ENCODE measurements around the gene SLC7A9. TPM values are rescaled to one million over a fixed set of nuclear protein-coding genes. Genes with fewer than 3 reads are reported as not detected.
"Not testable (repeated sequence)": the region's sequence is repeated elsewhere in the genome, so short reads cannot be mapped to it uniquely, and the experiment has no call there.

Gene SLC7A9
- polyA plus RNA-seq, 1 experiment: not detected

DNA sequence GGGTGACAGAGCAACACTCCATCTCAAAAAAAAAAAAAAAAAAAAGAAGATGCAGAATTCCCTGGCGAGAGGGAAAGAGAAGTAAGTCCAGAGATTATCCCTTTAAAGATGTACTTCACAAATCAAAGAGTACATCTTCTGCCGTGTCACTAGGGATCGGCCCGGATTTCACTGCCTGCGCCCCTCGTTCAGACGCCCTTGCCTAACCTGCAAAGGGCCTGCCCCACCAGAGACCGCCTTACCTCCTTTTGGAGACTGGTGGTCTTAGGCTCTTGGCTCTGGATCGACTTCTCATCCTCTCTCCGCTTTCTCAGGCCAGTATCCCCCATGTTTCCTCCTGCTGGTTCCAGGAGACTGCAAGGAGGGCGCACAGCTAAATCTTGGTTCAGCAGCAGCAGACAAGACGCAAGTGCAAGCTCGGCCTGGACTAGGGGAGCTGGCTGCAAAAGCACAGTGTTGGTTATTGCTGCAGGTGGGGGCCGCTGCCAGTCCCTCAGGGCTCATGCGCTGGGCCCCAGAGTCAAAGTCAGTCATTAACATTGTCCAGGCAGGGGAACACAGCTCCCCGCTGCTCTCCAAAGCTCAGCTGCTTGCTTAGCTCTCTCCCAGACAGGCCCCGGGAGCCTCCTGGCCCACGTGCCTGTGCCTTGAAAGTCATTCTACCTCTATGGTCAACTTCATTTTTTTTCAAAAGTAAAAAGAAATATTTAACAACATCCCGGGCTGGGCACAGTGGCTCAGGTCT lies 1.2 kb downstream of the SLC7A9 start:
- CTCF ChIA-PET: no interaction called here
- H3K27me3 ChIP-seq (ENCODE audit: control insufficient read depth, insufficient read depth, low read length): no peaks in the 10 kb centered on the region
- H3K4me3 ChIP-seq (ENCODE audit: low read depth, low read length): no peak overlapping the region
- H3K9me3 ChIP-seq (ENCODE audit: control insufficient read depth, insufficient read depth, low read length): no peaks in the 10 kb centered on the region; the same call in 1 of the 2 replicates
- TF ChIP-seq, protein P1, sequence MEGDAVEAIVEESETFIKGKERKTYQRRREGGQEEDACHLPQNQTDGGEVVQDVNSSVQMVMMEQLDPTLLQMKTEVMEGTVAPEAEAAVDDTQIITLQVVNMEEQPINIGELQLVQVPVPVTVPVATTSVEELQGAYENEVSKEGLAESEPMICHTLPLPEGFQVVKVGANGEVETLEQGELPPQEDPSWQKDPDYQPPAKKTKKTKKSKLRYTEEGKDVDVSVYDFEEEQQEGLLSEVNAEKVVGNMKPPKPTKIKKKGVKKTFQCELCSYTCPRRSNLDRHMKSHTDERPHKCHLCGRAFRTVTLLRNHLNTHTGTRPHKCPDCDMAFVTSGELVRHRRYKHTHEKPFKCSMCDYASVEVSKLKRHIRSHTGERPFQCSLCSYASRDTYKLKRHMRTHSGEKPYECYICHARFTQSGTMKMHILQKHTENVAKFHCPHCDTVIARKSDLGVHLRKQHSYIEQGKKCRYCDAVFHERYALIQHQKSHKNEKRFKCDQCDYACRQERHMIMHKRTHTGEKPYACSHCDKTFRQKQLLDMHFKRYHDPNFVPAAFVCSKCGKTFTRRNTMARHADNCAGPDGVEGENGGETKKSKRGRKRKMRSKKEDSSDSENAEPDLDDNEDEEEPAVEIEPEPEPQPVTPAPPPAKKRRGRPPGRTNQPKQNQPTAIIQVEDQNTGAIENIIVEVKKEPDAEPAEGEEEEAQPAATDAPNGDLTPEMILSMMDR (IDR thresholded peaks at IDR 0.05; ENCODE audit: low read depth, low read length): no peak
- POLR2A ChIA-PET: interaction anchor here (0.5 kb wide), 1 partner anchor 1518 kb away, joined by 3 read pairs; no protein-coding TSS in a partner anchor
- no peak overlapping the region for H3K27ac ChIP-seq (ENCODE audit: low read depth, low read length)
- DNase-seq (ENCODE audit: low read depth, low spot score): no peak

DNA sequence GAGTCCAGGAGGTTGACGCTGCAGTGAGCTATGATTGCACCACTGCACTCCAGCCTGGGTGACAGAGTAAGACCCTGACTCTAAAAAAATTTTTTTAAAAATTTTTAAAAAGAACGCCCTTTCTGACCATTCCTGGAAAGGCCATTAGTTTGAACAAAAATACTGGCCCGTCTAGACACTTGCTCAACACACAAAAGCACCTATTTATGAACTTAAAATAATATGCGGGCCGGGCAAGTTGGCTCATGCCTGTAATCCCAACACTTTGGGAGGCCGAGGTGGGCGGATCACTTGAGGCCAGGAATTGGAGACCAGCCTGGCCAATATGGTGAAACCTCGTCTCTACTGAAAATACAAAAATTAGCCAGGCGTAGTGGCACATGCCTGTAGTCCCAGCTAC lies 2.1 kb downstream of the SLC7A9 start:
- H3K27me3 ChIP-seq (ENCODE audit: control insufficient read depth, insufficient read depth, low read length); H3K27ac ChIP-seq (ENCODE audit: low read depth, low read length); H3K4me3 ChIP-seq (ENCODE audit: low read depth, low read length); H3K9me3 ChIP-seq (ENCODE audit: control insufficient read depth, insufficient read depth, low read length); POLR2A ChIA-PET; CTCF ChIA-PET; DNase-seq (ENCODE audit: low read depth, low spot score): not testable (repeated sequence)

DNA sequence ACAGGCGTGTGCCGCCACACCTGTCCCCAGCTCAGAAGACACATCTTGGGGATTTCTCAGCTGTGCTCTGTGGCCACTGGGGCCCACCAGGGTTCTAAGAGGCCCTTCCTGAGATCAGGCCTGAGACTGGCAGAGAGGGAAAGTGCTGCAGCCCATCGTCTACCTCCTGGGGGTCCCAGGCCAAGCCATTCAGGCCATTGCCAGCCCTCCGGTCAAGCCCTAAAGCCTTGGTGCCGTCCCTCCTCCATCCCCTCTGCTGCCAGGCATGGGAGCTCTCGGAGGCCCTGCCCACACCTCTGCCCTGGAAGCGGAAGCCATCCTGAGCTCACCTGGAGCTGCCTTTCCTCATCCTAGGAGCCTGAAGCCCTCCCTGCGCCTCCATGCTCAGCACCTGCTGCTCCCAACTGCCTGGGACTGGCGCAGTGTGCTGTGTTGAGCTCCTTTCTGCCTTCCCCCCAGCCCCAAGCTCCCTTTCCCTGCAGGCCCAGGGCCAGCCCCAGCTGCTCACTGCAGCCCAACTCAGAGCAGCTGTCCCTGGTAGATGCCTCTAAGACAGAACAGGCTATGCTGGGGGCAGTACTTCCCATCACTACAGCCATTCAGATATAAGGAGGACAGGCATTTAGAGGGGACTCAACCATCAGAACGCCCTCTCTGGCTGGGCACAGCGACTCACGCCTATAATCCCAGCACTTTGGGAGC lies 2.9 kb downstream of the SLC7A9 start:
- Histone ChIP-seq H3K4me3 (ENCODE audit: low read depth, low read length) (no peak overlapping the region), H3K27me3 (ENCODE audit: control insufficient read depth, insufficient read depth, low read length) (no peaks in the 10 kb centered on the region), H3K27ac (ENCODE audit: low read depth, low read length) (no peak overlapping the region), H3K9me3 (ENCODE audit: control insufficient read depth, insufficient read depth, low read length) (no peaks in the 10 kb centered on the region; the same call in 1 of the 2 replicates)
- TF ChIP-seq, protein P1 (IDR thresholded peaks at IDR 0.05; ENCODE audit: low read depth, low read length): no peak
- DNase-seq (ENCODE audit: low read depth, low spot score): no peak
- ChIA-PET POLR2A (no interaction called here), CTCF (no interaction called here)

DNA sequence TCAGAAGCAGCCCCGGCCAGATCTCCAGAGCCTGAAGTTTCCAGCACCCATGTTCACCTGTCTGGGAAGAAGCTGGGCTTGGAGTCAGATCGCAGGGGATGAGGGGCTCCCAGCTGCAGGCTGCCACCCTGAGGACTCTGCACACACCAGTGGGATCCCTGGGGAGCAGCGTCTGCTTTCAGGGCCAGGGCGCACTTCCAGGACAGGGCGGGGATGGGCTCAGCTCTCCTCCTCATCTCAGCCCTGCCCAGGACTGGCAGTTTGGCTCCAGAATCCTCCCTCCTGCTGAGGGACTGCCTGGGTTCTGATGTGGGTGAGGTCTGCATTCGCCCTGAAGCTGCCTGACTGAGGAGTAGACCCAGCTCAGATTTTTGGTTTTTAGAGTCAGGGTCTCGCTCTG lies 3.5 kb downstream of the SLC7A9 start:
- Histone ChIP-seq H3K27ac (ENCODE audit: low read depth, low read length) (no peak overlapping the region), H3K4me3 (ENCODE audit: low read depth, low read length) (no peak overlapping the region), H3K9me3 (ENCODE audit: control insufficient read depth, insufficient read depth, low read length) (no peaks in the 10 kb centered on the region; the same call in 1 of the 2 replicates), H3K27me3 (ENCODE audit: control insufficient read depth, insufficient read depth, low read length) (no peaks in the 10 kb centered on the region)
- no peak for DNase-seq (ENCODE audit: low read depth, low spot score)
- TF ChIP-seq, protein P1 (IDR thresholded peaks at IDR 0.05; ENCODE audit: low read depth, low read length): no peak
- POLR2A ChIA-PET: interaction anchor here (0.7 kb wide), 1 partner anchor 102 kb away, joined by 6 read pairs; no protein-coding TSS in a partner anchor
- CTCF ChIA-PET: no interaction called here

DNA sequence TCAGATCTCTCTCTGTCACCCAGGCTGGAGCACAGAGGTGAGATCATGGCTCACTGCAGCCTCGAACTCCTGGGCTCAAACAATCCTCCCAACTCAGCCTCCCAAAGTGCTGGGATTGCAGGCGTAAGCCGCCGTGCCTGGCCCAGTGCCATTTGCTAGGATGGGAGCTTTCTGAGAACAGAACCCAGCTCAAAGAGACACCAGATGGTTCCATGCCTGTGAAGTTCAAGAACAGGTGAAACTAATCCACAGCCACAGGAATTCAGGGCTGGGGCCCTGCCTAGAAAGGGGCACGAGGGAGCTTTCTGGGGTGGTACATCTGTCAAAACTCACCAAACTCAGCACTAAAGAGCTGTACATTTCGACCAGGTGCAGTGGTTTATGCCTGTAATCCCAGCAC lies 4.2 kb downstream of the SLC7A9 start:
- no peak for DNase-seq (ENCODE audit: low read depth, low spot score)
- ChIA-PET CTCF (no interaction called here), POLR2A (no interaction called here)
- TF ChIP-seq, protein P1 (IDR thresholded peaks at IDR 0.05; ENCODE audit: low read depth, low read length): no peak
- H3K27me3 ChIP-seq (ENCODE audit: control insufficient read depth, insufficient read depth, low read length): no peaks in the 10 kb centered on the region
- H3K27ac ChIP-seq (ENCODE audit: low read depth, low read length): no peak overlapping the region
- no peak overlapping the region for H3K4me3 ChIP-seq (ENCODE audit: low read depth, low read length)
- H3K9me3 ChIP-seq (ENCODE audit: control insufficient read depth, insufficient read depth, low read length): no peaks in the 10 kb centered on the region; the same call in 1 of the 2 replicates

Data from AG04450 (cell line).